HEK293T (cell line): ENCODE measurements around the gene ZNF746.

Experiments used
- CTCF ChIA-PET: fragments of 350-600 bp; formaldehyde crosslinking; extraction: SDS; loops from one replicate; lab custom pipeline; 2021; ENCODE audit warnings: antibody characterized with exemption, inconsistent platforms; lab: Yijun Ruan, JAX
- POLR2A ChIA-PET: fragments of 350-600 bp; formaldehyde crosslinking; extraction: SDS; loops from one replicate; lab custom pipeline; 2020; ENCODE audit warnings: antibody characterized with exemption, inconsistent platforms; lab: Yijun Ruan, JAX
- DNase-seq: peaks from one replicate; pipeline ENCODE4 v3.0.0; 2012; ENCODE audit warnings: mixed read lengths; ENCODE audit errors: extremely low spot score
- ARNT ChIP-seq: fragments of 450-650 bp; IDR thresholded peaks from 2 replicates; pipeline ENCODE4 v1.6.1; 2017; ENCODE audit warnings: mild to moderate bottlenecking
- BHLHE40 ChIP-seq: fragments of 450-650 bp; IDR thresholded peaks from 2 replicates; pipeline ENCODE4 v1.6.1; 2016; ENCODE audit warnings: mild to moderate bottlenecking, moderate library complexity, borderline replicate concordance
- CTBP1 ChIP-seq: fragments of 450-650 bp; IDR thresholded peaks from 2 replicates; pipeline ENCODE4 v1.6.1; 2016; ENCODE audit warnings: borderline replicate concordance
- ELF4 ChIP-seq: fragments of 450-650 bp; IDR thresholded peaks from 2 replicates; pipeline ENCODE4 v1.6.1; 2017; ENCODE audit warnings: antibody characterized with exemption
- FOXA1 ChIP-seq: fragments of 450-650 bp; IDR thresholded peaks from 2 replicates; pipeline ENCODE4 v1.6.1; 2016; ENCODE audit warnings: mild to moderate bottlenecking
- FOXK2 ChIP-seq: fragments of 450-650 bp; IDR thresholded peaks from 2 replicates; pipeline ENCODE4 v1.6.1; 2016; ENCODE audit warnings: mild to moderate bottlenecking
- FOXM1 ChIP-seq: fragments of 450-650 bp; IDR thresholded peaks from 2 replicates; pipeline ENCODE4 v1.6.1; 2017; ENCODE audit warnings: mild to moderate bottlenecking, borderline replicate concordance
- HDGF ChIP-seq: fragments of 450-650 bp; IDR thresholded peaks from 2 replicates; pipeline ENCODE4 v1.6.1; 2017; ENCODE audit warnings: antibody characterized with exemption, borderline replicate concordance
- L3MBTL2 ChIP-seq: fragments of 450-650 bp; conservative IDR thresholded peaks from 2 replicates; pipeline ENCODE4 v1.6.1; 2016; ENCODE audit warnings: mild to moderate bottlenecking
- LEF1 ChIP-seq: fragments of 450-650 bp; IDR thresholded peaks from 2 replicates; pipeline ENCODE4 v1.6.1; 2017; ENCODE audit warnings: mild to moderate bottlenecking, borderline replicate concordance
- NFRKB ChIP-seq: fragments of 450-650 bp; IDR thresholded peaks from 2 replicates; pipeline ENCODE4 v1.6.1; 2016; ENCODE audit warnings: mild to moderate bottlenecking, moderate library complexity
- PKNOX1 ChIP-seq: fragments of 450-650 bp; IDR thresholded peaks from 2 replicates; pipeline ENCODE4 v1.6.1; 2016
- SP1 ChIP-seq: fragments of 450-650 bp; IDR thresholded peaks from 2 replicates; pipeline ENCODE4 v1.6.1; 2017
- SUZ12 ChIP-seq: fragments of 450-650 bp; IDR thresholded peaks from 2 replicates; pipeline ENCODE4 v1.6.1; 2016; ENCODE audit warnings: mild to moderate bottlenecking
- TARDBP ChIP-seq: fragments of 450-650 bp; IDR thresholded peaks from 2 replicates; pipeline ENCODE4 v1.6.1; 2016
- ZNF384 ChIP-seq: fragments of 450-650 bp; IDR thresholded peaks from 2 replicates; pipeline ENCODE4 v1.6.1; 2016

The ZNF746 gene

DNA sequence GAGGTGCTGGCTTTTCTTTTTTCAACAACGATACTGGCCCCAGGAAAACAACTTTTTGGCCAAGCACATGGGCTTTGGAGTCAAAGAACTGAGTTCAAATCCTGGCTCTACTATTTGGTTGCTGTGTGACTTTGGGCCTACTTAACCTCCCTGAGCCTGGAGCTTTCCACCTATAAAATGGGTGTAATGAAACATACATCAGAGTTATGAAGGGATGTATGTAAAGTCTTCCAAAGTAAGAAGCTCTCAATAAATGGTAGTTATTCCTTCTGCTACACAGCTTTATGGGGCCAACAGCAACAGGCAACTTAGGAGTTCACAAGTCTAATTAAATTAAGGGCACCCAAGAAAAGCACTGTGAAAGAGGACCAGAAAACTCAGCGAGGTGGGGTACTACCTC, 69.7 kb downstream of the ZNF746 start:
- no peak for DNase-seq
- CTCF ChIA-PET, result no interaction called here
- POLR2A ChIA-PET, result no interaction called here
- no peak for TF ChIP-seq NFRKB

- no peak for TF ChIP-seq CTBP1
- ChIA-PET CTCF (interaction anchor here (0.6 kb wide), 1 partner anchor 67 kb away, joined by 3 read pairs; no protein-coding TSS in a partner anchor), POLR2A (interaction anchor here (1.2 kb wide), 1 partner anchor 33 kb away, joined by 3 read pairs; no protein-coding TSS in a partner anchor)
- no peak for DNase-seq
Observed at GRCh38 chr7:149427096-149427680, 70.4 kb downstream of the ZNF746 start.

DNA sequence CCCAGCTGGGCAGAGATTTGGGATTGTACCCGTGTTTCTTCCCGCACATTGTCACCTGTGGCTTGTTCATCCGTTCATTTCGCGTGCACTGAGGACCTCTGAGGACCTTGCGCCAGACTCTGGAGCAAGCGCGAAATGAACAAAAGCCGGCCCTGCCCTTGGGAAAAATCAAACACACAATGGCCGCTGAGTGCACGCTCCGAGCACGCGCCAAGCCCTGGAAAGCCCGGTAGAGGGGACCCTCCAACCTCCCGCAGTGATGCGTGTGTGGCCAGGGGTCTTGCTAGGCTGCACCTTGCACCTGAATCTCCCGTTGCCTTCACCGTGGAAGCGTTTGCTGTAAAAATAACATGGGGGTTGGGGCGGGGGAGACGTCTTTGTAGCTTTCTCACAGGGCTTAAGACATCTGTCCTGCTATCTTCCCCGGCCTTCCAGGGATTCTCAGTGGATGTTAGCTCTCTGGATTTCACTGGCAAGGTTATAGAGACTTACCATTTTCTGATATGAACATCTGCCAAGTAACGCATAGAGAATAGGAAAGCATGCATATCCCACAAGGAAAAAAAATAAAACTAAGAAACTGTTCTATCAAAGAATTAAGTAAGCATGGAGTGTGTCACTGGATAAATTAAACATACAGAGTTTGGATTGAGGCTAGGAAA, 74.0 kb downstream of the ZNF746 start:
- TF ChIP-seq TARDBP, result no peak
- TF ChIP-seq SP1, result no peak
- TF ChIP-seq L3MBTL2, result no peak
- no peak for TF ChIP-seq ELF4
- no peak for TF ChIP-seq FOXM1
- no peak for TF ChIP-seq FOXA1
- no peak for TF ChIP-seq ARNT
- no peak for TF ChIP-seq LEF1
- no peak for TF ChIP-seq PKNOX1
- no peak for TF ChIP-seq ZNF384
- no peak for TF ChIP-seq SUZ12
- no peak for TF ChIP-seq BHLHE40
- TF ChIP-seq NFRKB, result no peak
- no peak for TF ChIP-seq HDGF
- no peak for TF ChIP-seq FOXK2
- no peak for TF ChIP-seq CTBP1
- POLR2A ChIA-PET, result interaction anchor here (1.0 kb wide), 1 partner anchor 162 kb away, joined by 4 read pairs; the partner anchor contains the start of gene ZNF783
- CTCF ChIA-PET, result interaction anchor here (0.5 kb wide), 1 partner anchor 443 kb away, joined by 5 read pairs; no protein-coding TSS in a partner anchor
- no peak for DNase-seq

DNA sequence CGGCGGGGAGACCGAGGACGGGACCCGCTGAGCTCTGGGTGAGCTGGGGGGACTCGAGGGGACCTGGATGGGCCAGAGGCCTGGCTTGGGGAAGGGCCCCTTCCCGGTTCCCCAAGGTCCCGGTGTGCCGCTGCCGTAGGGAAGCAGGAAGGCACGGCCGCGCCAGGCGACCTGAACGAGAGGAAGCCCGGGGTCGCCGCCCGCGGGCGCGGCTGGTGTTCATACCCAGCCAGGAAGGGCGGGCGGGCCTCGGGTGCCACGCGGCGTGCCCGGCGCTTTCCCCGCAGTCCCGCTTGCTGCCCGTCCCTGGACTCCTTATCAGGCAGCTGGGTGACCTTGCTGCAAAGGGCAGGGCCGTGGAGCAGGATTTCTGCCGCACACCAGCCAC, 74.7 kb downstream of the ZNF746 start:
- ChIA-PET CTCF (interaction anchor here (0.5 to 0.6 kb wide), 3 partner anchors 38 to 442 kb away, joined by 3 to 5 read pairs (median 3); no protein-coding TSS in a partner anchor), POLR2A (interaction anchor here (1.8 kb wide), 1 partner anchor 38 kb away, joined by 5 read pairs; the partner anchor contains the start of gene ZNF777)
- TF ChIP-seq L3MBTL2 (no peak), BHLHE40 (no peak), SP1 (no peak), FOXK2 (no peak), ZNF384 (no peak), HDGF (no peak), LEF1 (no peak), TARDBP (no peak), CTBP1 (no peak), PKNOX1 (no peak), SUZ12 (no peak), ELF4 (no peak), FOXA1 (no peak), NFRKB (no peak)
- no peak for DNase-seq
